Measurements from ENCODE around the gene ZMIZ1. TPM values are rescaled to one million over a fixed set of nuclear protein-coding genes. Genes with fewer than 3 reads are reported as not detected.

Gene ZMIZ1
- total and polyA plus RNA-seq, 4 donors, result 43.0 to 178 (median 107) TPM

- H3K36me3 ChIP-seq (ENCODE audit: control insufficient read depth, insufficient read depth, low read length), result peaks cover 100% of the 10 kb centered on the region
- no peak for DNase-seq (ENCODE audit: low read depth in 4 of 6, low spot score in 6 of 6)
- H3K27me3 ChIP-seq (ENCODE audit: control insufficient read depth, insufficient read depth, low read length), result no peaks in the 10 kb centered on the region
- no peaks in the 10 kb centered on the region for H3K9me3 ChIP-seq (ENCODE audit: control insufficient read depth, insufficient read depth, low read length)
- no peak overlapping the region for H3K4me3 ChIP-seq (ENCODE audit: low read depth, low read length)
- WGBS (ENCODE audit: insufficient coverage), result 89% methylated on average over 14 of the region's 14 CpGs
- no peak overlapping the region for H3K27ac ChIP-seq (ENCODE audit: low read depth, low read length)
- H3K4me1 ChIP-seq (ENCODE audit: control insufficient read depth, insufficient read depth, low read length), result peaks cover 38% of the 10 kb centered on the region
Measured at GRCh38 chr10:79308969-79309665, 240.4 kb downstream of the ZMIZ1 start.

DNA sequence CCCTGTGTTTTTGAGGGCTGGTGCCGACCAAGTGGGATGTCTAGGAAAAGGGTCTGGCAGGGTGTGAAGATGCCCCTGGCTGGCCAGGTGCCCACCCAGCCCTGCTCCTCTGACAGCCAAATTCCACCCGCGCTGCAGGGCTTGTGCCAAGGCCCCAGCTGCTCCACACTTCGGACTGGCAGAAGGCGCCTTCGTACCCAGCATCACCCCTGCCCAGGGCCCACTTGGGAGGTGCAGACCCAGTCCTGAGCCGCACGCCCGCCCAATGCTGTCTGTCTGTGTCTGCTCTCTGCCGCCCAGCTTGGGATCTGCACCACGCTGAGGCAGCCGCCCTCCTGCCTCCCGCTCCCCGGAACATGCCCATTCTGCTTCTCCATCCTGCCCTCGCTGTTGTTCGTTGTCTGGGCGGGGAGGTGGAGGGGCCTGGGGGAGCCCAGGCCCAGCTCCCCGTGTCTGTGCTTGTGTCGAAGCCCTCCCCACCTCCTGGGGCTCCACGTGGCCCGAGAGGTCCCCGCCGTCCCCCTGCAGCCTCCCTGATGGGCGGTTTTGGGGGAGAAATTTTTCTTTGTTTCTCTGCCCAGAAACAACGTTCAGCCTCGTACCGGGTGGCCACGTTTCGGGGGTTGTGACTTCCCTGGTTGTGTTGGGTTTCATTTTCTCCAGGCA, 241.6 kb downstream of the ZMIZ1 start:
- Histone ChIP-seq H3K4me3 (ENCODE audit: low read depth, low read length) (no peak overlapping the region), H3K27ac (ENCODE audit: low read depth, low read length) (peak overlapping the region; percentile 47), H3K36me3 (ENCODE audit: control insufficient read depth, insufficient read depth, low read length) (peaks cover 98% of the 10 kb centered on the region), H3K27me3 (ENCODE audit: control insufficient read depth, insufficient read depth, low read length) (no peaks in the 10 kb centered on the region), H3K9me3 (ENCODE audit: control insufficient read depth, insufficient read depth, low read length) (no peaks in the 10 kb centered on the region), H3K4me1 (ENCODE audit: control insufficient read depth, insufficient read depth, low read length) (peaks cover 40% of the 10 kb centered on the region)
- 58% methylated on average over 18 of the region's 29 CpGs for WGBS (ENCODE audit: insufficient coverage)
- DNase-seq (ENCODE audit: low read depth in 4 of 6, low spot score in 6 of 6), result peak in 2 of 6 donors; percentile 41 to 52

GRCh38 chr10:79310911-79311573, 242.3 kb downstream of the ZMIZ1 start:
- Histone ChIP-seq H3K36me3 (ENCODE audit: control insufficient read depth, insufficient read depth, low read length) (peaks cover 94% of the 10 kb centered on the region), H3K4me1 (ENCODE audit: control insufficient read depth, insufficient read depth, low read length) (peaks cover 40% of the 10 kb centered on the region), H3K4me3 (ENCODE audit: low read depth, low read length) (no peak overlapping the region), H3K27ac (ENCODE audit: low read depth, low read length) (peak overlapping the region; percentile 47), H3K9me3 (ENCODE audit: control insufficient read depth, insufficient read depth, low read length) (no peaks in the 10 kb centered on the region), H3K27me3 (ENCODE audit: control insufficient read depth, insufficient read depth, low read length) (no peaks in the 10 kb centered on the region)
- 70% methylated on average over 24 of the region's 26 CpGs for WGBS (ENCODE audit: insufficient coverage)
- no peak for DNase-seq (ENCODE audit: low read depth in 4 of 6, low spot score in 6 of 6)

- Histone ChIP-seq H3K27ac (ENCODE audit: low read depth, low read length) (no peak overlapping the region), H3K4me1 (ENCODE audit: control insufficient read depth, insufficient read depth, low read length) (peaks cover 44% of the 10 kb centered on the region)
- no peak for DNase-seq (ENCODE audit: low read depth in 4 of 6, low spot score in 6 of 6)
Measured at GRCh38 chr10:79311581-79312407, 243.0 kb downstream of the ZMIZ1 start.

GRCh38 chr10:79312601-79313187, 243.9 kb downstream of the ZMIZ1 start:
- H3K27ac ChIP-seq (ENCODE audit: low read depth, low read length), result no peak overlapping the region
- no peaks in the 10 kb centered on the region for H3K9me3 ChIP-seq (ENCODE audit: control insufficient read depth, insufficient read depth, low read length)
- DNase-seq (ENCODE audit: low read depth in 4 of 6, low spot score in 6 of 6), result no peak
- H3K27me3 ChIP-seq (ENCODE audit: control insufficient read depth, insufficient read depth, low read length), result no peaks in the 10 kb centered on the region
- H3K4me1 ChIP-seq (ENCODE audit: control insufficient read depth, insufficient read depth, low read length), result peaks cover 52% of the 10 kb centered on the region
- peaks cover 81% of the 10 kb centered on the region for H3K36me3 ChIP-seq (ENCODE audit: control insufficient read depth, insufficient read depth, low read length)
- WGBS (ENCODE audit: insufficient coverage), result 88% methylated on average over 20 of the region's 22 CpGs
- no peak overlapping the region for H3K4me3 ChIP-seq (ENCODE audit: low read depth, low read length)

More at GRCh38 chr10:79311581-79312407, 243.0 kb downstream of the ZMIZ1 start:
- Histone ChIP-seq H3K4me3 (ENCODE audit: low read depth, low read length) (no peak overlapping the region), H3K9me3 (ENCODE audit: control insufficient read depth, insufficient read depth, low read length) (no peaks in the 10 kb centered on the region), H3K27me3 (ENCODE audit: control insufficient read depth, insufficient read depth, low read length) (no peaks in the 10 kb centered on the region), H3K36me3 (ENCODE audit: control insufficient read depth, insufficient read depth, low read length) (peaks cover 90% of the 10 kb centered on the region)
- 57% methylated on average over 12 of the region's 15 CpGs for WGBS (ENCODE audit: insufficient coverage)

DNA sequence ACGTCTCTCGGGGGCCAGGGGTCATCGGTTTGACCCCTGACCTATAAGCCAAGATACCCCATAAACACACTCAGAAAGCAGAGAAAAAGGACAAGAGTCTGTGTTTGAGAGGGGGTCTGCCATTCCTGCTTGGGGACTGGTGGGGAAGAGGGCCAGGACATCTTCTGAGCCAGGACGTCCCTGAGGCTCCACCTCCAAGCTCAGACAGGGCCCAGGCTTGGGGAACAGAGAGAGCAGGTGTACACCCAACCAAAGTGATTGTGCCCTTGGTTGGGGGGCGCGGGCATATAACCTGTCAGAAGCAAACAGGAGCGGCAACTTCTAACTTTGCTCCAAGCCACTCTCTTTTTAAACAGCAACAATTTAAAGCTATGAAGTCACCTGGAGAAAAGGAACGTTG, 244.6 kb downstream of the ZMIZ1 start:
- no peaks in the 10 kb centered on the region for H3K27me3 ChIP-seq (ENCODE audit: control insufficient read depth, insufficient read depth, low read length)
- H3K4me3 ChIP-seq (ENCODE audit: low read depth, low read length), result no peak overlapping the region
- H3K4me1 ChIP-seq (ENCODE audit: control insufficient read depth, insufficient read depth, low read length), result peaks cover 58% of the 10 kb centered on the region
- 68% methylated on average over 5 of the region's 8 CpGs for WGBS (ENCODE audit: insufficient coverage)
- H3K9me3 ChIP-seq (ENCODE audit: control insufficient read depth, insufficient read depth, low read length), result no peaks in the 10 kb centered on the region
- H3K36me3 ChIP-seq (ENCODE audit: control insufficient read depth, insufficient read depth, low read length), result peaks cover 75% of the 10 kb centered on the region
- no peak for DNase-seq (ENCODE audit: low read depth in 4 of 6, low spot score in 6 of 6)
- no peak overlapping the region for H3K27ac ChIP-seq (ENCODE audit: low read depth, low read length)

- 57% methylated on average over 10 of the region's 11 CpGs for WGBS (ENCODE audit: insufficient coverage)
- no peak overlapping the region for H3K27ac ChIP-seq (ENCODE audit: low read depth, low read length)
- peaks cover 71% of the 10 kb centered on the region for H3K36me3 ChIP-seq (ENCODE audit: control insufficient read depth, insufficient read depth, low read length)
- no peaks in the 10 kb centered on the region for H3K27me3 ChIP-seq (ENCODE audit: control insufficient read depth, insufficient read depth, low read length)
- H3K4me3 ChIP-seq (ENCODE audit: low read depth, low read length), result no peak overlapping the region
- H3K4me1 ChIP-seq (ENCODE audit: control insufficient read depth, insufficient read depth, low read length), result peaks cover 57% of the 10 kb centered on the region
- DNase-seq (ENCODE audit: low read depth in 4 of 6, low spot score in 6 of 6), result no peak
- no peaks in the 10 kb centered on the region for H3K9me3 ChIP-seq (ENCODE audit: control insufficient read depth, insufficient read depth, low read length)
Measured at GRCh38 chr10:79313911-79314439, 245.2 kb downstream of the ZMIZ1 start.

- Histone ChIP-seq H3K4me1 (ENCODE audit: control insufficient read depth, insufficient read depth, low read length) (peaks cover 50% of the 10 kb centered on the region), H3K27ac (ENCODE audit: low read depth, low read length) (no peak overlapping the region), H3K27me3 (ENCODE audit: control insufficient read depth, insufficient read depth, low read length) (no peaks in the 10 kb centered on the region), H3K9me3 (ENCODE audit: control insufficient read depth, insufficient read depth, low read length) (no peaks in the 10 kb centered on the region), H3K36me3 (ENCODE audit: control insufficient read depth, insufficient read depth, low read length) (peaks cover 61% of the 10 kb centered on the region), H3K4me3 (ENCODE audit: low read depth, low read length) (no peak overlapping the region)
- no peak for DNase-seq (ENCODE audit: low read depth in 4 of 6, low spot score in 6 of 6)
- 85% methylated on average over 24 of the region's 25 CpGs for WGBS (ENCODE audit: insufficient coverage)
Measured at GRCh38 chr10:79314761-79315601, 246.2 kb downstream of the ZMIZ1 start.
